GM21723 (cell line): ENCODE results near the gene ACKR3.
A peak's percentile ranks its signal among the peaks of the same experiment; 100 is the strongest.

Source experiments
- ATAC-seq: cut with Tn5 transposase; IDR thresholded peaks from one replicate; pipeline ENCODE4 v1.9.1; 2021; ENCODE audit warnings: mild to moderate bottlenecking, moderate library complexity; ENCODE audit not compliant: unreplicated experiment

The ACKR3 gene

DNA sequence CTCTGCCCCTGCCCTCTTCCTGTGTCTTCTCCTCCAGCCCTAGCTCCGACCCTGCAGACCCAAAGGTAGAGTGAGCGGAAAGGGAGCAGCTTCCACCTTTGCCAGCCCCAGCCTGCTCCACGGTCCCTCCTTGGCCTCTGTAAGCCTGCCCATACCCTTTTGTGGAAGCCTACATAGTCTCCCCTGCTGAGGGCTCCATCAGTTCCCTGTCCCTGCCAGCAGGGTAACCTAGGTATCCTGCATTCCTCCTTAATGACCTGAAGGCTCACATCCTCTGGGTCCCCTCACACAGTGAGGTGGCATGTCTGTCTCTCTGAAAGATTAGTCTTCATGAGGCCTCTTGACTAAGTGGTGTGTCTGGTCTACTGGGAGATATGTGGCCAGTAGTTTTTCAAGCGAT, 20.5 kb upstream of the ACKR3 start:
- ATAC-seq = no peak

DNA sequence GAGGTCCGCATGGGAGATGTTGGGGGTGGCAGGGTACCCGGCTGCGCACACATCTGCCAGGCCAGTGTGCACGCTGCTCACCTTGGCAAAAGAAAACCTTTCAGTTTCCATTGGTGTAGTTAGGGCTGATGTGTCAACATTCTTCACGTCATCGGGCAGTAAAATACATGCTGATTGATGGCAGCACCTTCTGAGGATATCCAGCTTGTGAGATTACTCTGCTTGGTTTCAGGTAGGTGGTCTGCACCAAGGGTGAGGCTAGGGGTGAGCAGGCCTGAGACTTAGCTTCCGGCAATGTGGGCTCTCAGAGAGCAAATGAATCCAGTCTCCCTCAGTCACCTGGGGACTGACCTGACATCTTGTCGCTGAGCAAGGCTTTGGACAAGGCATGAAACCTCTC, 19.3 kb upstream of the ACKR3 start:
- peak; percentile 0 for ATAC-seq

DNA sequence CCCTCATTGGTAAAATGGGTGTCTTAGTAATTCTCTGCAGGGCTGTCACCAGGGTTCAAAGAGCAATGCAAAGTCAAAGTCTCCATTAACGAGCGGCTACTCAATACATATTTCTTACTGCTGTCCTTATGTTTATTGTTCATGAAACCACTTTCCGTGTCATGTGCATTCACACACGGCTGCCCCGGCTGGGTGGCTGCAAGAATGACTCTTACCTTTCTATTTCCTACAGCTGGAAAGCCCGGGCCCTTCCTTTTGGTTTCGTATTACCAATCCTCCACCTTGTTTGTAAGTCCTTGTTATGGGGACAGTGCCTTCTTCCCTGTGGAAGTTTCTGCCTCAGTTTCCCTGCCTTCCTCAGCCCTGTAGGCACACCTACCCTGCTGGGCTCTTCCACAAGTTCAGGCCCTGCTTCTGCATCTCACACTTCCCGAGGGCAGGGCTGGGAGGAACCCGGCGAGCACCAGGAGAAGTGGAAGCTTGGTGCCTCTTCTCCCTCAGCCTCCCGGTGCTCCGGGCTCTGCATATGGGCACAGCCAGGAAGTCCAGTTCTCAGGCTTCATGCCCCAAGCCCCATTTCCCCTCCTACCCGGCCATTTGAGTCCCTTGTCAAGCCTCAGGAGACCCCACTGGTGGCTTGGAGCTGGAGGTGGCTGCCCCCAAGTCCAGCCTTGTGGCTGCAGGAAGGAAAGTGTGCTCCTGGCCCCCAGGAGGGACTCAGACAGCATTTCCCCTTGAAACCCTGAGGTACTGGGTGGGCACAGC, 18.7 kb upstream of the ACKR3 start:
- peak; percentile 45 for ATAC-seq

DNA sequence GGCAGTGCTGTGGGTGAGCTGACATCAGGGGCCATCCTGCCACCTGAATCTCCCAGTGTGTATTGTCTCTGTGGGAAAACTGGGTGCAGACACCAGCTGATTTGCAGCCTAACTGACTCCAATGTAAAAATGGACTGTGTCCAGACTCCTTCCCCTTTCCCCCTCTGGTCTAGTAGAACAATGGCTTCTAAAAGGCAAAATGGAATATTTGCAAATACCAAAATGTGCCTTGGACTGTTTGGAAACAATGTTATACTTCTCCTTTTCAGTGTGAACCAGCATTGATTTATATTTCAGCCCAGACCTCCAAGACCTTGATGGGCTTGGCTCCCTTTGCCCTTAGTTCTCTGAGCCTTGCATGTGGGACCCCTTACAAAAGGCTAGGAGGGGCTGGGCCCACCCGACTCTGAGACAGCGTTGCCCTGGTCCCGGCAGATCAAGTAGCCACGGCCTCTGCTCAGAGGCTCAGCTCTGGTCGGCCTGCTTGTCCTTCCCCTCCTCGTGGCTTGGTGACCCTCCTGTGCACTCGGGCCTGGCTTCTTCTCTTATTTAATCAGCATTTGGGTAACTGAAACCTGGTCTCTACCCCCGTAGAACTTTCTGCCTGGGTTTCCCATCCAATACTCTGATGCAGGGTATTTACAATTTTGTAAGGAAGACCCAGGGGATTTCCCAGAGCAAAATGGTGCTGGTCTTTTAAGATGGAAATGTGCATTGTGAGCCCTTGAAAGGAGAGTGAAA, 18.0 kb upstream of the ACKR3 start:
- ATAC-seq = no peak

DNA sequence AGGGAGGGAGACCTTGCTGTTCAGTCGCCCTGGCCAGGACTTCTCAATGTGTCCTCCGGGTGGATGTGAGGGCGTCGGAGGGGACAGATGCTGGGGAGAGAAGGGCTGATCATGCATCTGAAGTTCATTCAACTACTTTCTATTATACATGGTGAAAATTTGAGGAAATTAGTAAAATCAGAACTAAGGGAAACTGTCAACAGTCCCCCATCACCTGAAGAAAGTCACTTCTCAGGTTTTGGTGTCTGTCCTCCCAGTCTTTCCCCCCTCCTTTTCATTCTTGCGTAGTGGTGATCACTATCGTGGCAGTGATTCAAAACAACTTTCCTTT, 17.4 kb upstream of the ACKR3 start:
- ATAC-seq = no peak

DNA sequence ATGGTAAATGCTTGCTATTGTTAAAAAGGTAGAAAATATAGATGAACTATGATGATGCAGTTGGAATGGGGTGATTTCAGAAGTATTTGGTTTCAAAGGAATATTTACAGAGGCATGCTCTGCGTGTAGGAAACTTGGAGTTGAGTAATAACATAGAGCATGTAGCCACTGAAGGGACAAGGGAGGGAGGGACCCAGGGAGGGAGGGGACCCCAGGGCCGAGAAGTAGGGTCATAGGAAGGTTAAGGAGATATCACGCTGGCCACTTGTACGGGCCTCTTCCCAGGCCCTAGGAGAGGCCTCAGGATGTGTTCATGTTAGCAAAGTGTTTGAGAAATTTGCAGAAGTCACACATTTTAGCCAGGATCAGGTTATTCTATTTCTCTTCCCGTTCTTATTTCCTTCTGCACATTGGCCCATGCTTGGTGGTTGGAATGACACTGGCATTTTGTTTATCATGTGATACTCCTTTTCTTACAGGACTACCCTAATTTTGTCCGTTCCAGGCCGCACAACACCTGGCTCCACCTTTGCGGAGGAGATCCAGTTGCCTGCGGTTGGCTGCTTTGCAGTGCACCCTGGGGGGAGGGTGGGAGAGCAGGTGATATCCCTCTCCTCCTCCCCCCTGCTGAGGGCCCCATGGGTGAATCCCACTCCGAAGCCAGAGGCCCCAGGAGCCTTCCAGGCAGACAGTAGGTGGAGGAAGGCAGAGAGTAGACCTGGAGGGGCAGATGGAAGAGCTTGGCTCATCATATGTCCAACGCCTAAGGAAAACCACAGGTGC, 16.9 kb upstream of the ACKR3 start:
- ATAC-seq = no peak

DNA sequence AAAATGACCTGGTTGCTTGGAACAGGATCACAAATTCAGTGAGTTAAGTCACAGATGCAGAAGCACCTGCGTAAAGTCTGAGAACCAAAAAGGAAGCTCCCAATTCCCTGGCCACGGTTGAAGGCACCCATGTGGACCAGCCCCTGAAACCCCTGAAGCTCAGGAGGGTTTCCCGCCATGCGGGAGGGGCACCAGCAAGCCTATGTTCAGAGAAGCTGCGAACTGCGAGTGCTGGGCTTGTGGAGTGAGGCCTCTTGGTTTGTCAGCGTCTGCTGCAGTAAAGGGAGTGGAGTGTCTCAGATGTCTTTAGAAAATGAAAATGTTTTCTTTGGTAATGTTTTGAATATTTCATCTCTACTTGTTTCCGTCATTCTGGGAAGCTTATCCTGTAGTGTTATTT, 16.1 kb upstream of the ACKR3 start:
- no peak for ATAC-seq

DNA sequence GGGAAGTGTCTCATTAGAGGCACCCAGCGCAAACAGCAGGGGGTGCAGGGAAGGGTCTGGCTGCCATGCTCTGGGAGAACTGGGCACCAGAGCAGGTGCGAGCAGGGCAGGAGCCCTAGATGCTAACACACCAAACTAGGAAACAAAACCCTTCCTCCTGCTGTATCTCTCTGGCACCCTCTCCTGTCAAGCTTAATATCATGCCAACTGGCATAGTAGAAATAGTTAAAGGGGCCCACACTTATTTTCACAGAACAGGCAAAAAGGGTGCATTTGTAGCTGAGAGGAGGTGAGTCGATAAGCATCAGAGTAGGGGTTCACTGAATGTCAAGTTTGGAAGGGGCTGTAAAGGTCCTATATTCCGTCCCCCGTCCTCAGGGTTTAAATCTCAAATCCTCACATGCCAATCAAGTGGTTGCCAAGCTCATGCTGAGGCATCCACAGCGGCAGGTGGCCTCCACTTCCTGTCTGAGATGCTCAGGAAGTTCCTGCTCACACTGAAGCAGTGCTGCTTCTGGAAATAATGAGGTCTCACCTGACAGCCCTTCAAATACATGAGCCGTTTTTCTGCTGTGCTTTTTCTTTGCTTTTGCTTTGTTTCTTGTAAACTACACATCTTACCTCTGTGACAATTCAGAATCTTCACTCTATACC, 14.9 kb upstream of the ACKR3 start:
- no peak for ATAC-seq

DNA sequence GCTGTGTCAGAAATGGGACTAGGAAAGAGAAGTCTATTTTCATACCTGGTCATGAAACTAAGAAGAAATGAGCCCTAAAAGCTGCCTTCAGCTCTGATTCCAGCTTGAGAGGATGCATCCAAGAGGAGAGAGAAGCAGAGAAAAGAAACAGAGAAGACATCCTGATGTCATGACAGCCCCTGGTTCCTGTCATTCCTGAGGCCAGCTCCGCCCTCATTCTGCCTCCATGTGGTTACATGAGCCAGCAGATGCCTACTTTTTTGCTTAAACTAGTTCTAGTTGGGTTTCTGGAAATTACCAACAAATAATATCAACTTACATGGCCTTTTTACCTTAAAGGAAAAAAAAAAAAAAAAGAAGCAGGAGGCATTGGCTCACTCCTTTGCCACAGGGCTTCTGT, 14.1 kb upstream of the ACKR3 start:
- no peak for ATAC-seq

DNA sequence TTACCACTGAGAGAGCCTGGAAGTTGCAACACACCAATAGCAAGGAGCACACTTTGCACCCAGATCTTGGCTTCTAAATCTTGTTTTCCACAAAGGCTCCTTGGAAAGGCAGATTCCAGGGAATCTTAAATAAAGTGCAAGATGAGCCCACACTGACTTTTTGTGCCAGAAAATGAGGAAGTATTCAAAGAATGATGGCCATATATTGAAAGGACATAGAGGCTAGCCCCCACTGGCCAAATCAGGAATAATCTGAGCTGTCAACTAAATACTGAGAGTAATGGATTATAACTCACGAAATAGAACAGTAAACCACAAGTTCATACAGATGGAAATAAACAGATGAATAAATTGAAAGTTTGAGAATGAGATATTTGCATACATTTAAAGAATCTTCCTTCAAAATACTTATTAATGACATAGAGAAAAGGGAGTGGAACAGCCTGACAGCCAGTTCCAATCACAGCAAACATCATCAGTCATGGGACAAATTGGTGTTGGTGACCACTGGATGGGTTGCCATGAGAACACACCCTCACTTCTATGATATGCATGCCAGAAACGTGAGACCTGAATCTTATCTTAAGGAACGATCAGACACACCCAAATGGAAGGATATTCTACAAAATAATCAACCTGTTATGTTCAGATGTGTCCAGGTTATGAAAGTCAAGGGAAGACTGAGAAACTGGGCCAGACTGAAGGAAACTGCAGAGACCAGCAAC, 12.2 kb upstream of the ACKR3 start:
- ATAC-seq = no peak

DNA sequence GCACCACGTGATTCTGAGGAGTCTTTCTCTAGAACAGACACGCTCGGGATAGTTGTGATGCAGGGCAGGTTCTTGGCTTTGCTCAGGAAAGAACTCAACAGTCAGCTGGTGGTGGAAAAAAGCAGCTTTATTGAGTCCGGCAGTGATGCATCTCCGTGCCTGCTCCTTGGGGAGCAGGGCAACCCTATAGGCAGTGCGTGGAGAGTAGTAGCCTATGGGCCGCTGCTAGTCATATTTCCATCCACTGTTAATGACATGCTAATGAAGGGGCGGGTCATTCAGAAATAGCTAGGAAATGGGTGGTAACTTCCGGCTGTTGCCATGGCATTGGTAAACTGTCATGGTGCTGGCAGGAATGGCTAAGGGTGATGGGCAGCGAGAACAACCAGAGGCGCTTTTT, 11.6 kb upstream of the ACKR3 start:
- ATAC-seq = no peak

DNA sequence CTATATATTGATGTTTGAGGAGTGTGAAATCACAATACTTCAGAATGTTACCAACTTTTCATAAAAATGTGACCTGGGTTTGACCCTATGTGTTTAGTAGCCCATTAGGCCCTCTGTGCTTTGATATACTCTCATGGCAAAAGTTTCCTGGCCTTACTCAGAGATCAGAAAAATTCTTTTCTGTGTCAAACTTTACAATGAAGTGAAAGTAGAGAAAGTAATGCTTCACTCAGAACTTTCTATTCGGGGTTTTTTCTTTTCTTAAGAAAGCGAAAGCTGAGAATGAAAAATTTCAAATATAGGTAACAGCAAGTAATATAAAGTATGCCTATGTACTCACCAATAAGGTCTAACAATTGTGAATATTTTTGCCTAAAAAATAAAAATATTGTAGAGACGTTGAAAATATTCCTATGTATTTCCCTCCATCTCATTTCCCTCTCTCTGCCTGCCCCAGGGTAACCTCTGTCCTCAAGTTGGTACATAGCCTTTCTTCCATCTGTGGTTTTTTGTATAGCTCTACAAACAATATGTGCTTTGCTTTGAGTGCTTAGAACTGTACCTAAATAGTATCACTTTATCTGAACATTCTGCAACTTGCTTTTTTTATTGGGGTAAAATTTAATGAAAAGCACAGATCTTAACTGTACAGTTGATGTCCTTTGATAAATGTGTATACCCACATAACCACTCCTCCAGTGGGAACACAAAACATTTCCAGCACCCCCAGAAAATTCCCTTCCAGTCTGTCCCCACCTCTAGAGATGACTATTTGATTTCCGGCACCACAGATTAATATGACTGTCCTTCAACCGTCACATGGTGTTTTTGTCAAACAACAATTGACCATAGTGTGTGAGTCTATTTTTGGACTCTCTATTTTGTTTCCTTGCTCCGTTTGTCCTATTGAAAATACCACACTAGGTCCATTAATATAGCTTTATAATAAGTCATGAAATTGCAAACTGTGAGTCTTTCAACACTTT, 10.3 kb upstream of the ACKR3 start:
- ATAC-seq = peak; percentile 55

DNA sequence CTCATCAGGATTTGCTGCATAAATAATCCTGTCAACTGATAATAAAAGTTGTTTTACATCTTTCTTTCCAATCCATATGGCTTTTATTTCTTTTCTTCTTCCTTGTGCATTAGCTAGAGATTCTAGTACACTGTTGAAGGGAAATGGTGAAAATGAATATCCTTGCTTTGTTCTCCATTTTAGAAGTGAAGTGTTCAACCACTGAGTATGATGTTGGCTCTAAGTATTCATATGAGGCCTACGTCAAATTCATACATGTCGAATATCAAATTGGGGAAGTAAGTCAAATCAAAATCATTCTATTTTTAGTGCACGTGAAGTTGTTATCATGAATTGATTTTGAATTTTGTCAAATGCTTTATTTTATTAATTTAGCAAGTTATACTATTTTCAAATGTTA, 7.8 kb upstream of the ACKR3 start:
- no peak for ATAC-seq

DNA sequence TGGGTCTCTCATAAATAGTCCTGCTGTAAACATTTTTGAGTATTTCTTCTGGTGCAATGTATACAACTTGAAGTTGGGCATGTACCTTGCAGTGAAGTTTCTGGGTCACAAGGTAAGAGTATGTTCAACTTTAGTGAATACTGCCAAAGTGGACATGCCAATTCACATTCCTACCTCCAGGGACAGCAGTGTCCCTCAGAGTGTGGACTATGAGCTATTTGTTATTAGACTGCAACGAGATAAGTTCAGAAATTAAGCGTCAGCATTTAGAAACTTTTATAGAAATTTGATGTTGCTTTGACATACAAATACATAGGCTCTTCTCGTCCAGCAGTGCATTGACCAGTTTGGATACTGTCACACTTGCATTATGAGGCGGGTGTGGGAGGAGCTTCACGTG, 7.2 kb upstream of the ACKR3 start:
- ATAC-seq = no peak

DNA sequence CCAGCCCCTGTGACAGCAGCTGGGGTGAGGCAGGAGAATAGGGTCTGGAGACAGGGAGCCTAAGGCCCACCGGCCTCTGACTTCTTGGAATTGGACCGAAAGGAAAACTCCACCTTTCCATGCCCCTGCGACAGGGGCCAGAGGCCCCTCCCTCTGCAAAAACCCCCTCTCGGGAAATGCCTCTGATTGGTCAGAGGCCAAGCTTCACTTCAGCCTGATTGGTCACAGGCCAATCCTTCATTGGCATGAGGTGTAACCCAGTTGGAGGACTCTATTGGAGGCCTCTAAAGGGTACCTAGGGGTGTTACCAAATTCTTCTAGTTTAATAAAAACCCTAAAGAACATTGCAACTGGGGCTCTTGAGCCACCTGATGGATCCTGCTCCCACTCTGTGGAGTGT, 5.7 kb upstream of the ACKR3 start:
- no peak for ATAC-seq

DNA sequence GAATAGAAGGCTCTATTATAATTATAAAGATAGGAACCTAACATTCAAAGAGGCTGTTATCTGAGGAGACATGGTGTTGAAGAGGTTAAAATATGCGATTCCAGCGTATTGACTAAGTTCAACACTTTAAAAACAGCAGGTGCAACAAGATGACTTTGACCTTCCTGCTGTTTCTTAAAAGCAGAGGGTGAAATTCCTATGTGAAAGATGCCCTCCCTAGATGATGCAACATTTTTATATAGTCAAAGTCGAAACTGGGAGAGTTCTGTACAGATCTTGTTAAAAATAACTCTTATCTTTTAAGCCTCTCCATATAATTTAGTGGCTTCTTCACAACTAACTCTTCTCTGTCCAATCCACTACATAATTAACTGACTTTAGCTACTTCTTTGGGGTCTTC, 4.4 kb upstream of the ACKR3 start:
- no peak for ATAC-seq

DNA sequence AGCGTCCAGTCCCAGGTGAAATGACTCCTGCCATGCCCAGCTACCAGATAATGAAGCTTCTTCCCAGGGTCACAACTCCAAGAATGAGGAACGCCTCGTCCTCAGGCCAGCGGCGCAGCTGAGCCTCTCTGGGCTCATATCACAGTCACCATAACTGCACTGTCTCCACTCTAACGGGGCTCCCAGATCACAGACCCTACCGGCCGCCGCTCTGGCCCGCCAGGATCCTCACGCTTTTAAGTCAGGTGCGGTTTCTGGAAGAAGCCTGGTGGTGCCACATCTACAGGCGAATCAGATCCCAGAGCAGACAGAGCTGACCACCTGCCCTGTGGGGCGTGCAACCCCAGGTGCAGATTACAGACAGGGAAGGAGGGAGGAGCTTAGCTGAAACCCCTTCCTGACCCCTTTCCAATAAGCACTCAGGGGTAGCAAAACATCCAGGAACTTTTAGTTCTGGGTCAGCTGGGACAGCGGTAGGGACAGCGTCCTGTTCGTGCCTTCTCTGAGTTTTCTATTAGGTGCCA, 3.7 kb upstream of the ACKR3 start:
- ATAC-seq = no peak

DNA sequence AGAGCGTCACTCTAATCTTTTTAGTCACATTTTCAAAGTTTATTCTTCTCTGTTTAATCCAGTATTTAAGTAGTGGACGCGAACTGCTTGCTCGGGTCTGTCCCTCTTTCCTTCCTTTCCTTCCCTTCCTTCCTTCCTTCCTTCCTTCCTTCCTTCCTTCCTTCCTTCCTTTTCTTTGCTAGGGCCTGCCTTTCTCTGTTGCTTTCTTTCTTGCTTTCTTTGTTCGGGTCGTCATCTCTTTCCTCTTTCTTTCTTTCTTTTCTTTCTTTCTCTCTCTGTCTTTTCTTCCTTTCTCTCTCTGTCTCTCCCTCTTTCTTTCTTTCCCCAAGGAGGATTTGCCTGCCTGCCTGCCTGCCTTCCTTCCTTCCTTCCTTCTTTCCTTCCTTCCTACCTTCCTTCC, 3.0 kb upstream of the ACKR3 start:
- no peak for ATAC-seq
